WI38 (cell line): Measurements from ENCODE around the gene ITPK1.
"Not testable (repeated sequence)": the region's sequence is repeated elsewhere in the genome, so short reads cannot be mapped to it uniquely, and the experiment has no call there.

Experiments
- H3K4me3 ChIP-seq: 2 replicates; pipeline ENCODE4 v1.5.1; 2011; ENCODE audit warnings: low read depth, mild to moderate bottlenecking, control low read depth, low read length
- CTCF ChIP-seq: IDR thresholded peaks from 2 replicates; pipeline ENCODE4 v1.5.1; 2012; ENCODE audit warnings: low read depth, mild to moderate bottlenecking, control low read depth, low read length

Gene ITPK1

GRCh38 chr14:93072659-93073357 lies 42.9 kb downstream of the ITPK1 start:
- no peak overlapping the region for H3K4me3 ChIP-seq
- TF ChIP-seq CTCF, result no peak

- TF ChIP-seq CTCF, result no peak
- no peak overlapping the region for H3K4me3 ChIP-seq
These were observed 47.0 kb downstream of the ITPK1 start for GRCh38 chr14:93068711-93069110.

GRCh38 chr14:93067088-93067487 lies 48.6 kb downstream of the ITPK1 start:
- H3K4me3 ChIP-seq, result no peak overlapping the region
- TF ChIP-seq CTCF, result no peak

- no peak for TF ChIP-seq CTCF
- no peak overlapping the region for H3K4me3 ChIP-seq
These were observed 50.4 kb downstream of the ITPK1 start for GRCh38 chr14:93065272-93065730.

GRCh38 chr14:93064411-93065271 lies 51.1 kb downstream of the ITPK1 start:
- H3K4me3 ChIP-seq, result no peak overlapping the region
- no peak for TF ChIP-seq CTCF

- no peak overlapping the region for H3K4me3 ChIP-seq
- TF ChIP-seq CTCF, result no peak
These were observed 52.3 kb downstream of the ITPK1 start for GRCh38 chr14:93063393-93063792.

- H3K4me3 ChIP-seq, result no peak overlapping the region
- TF ChIP-seq CTCF, result no peak
These were observed 52.8 kb downstream of the ITPK1 start for GRCh38 chr14:93062890-93063289.

GRCh38 chr14:93062013-93062412 lies 53.7 kb downstream of the ITPK1 start:
- H3K4me3 ChIP-seq, result not testable (repeated sequence)
